Uterus (tissue), 4 donors: ENCODE measurements around the gene SPG21. TPM values are rescaled to one million over a fixed set of nuclear protein-coding genes. Genes with fewer than 3 reads are reported as not detected.

ENCODE experiments used
- DNase-seq, 2 donors: peaks; one replicate each; pipeline ENCODE4 v3.0.0-alpha.2; 2019 to 2020
- H3K27ac ChIP-seq, 2 donors: fragments of 200-600 bp; sonication (generic); 1 replicate in 1 of 2; 2 replicates in 1 of 2; pipeline ENCODE4 v1.5.1; 2016 to 2018
- H3K27me3 ChIP-seq, 2 donors: fragments of 200-600 bp; sonication (generic); one replicate each; pipeline ENCODE4 v1.5.1; 2018 to 2019; ENCODE audit warnings: control low read depth in 1 of 2
- H3K36me3 ChIP-seq, 2 donors: fragments of 200-600 bp; sonication (generic); one replicate each; pipeline ENCODE4 v1.5.1; 2019; ENCODE audit warnings: control low read depth in 1 of 2
- H3K4me1 ChIP-seq, 2 donors: fragments of 200-600 bp; sonication (generic); one replicate each; pipeline ENCODE4 v1.5.1; 2018 to 2019; ENCODE audit warnings: control low read depth in 1 of 2
- H3K4me3 ChIP-seq, 2 donors: fragments of 200-600 bp; sonication (generic); 1 replicate in 1 of 2; 2 replicates in 1 of 2; pipeline ENCODE4 v1.5.1; 2018 to 2019; ENCODE audit warnings: mild to moderate bottlenecking in 1 of 2
- H3K9me3 ChIP-seq, 2 donors: fragments of 200-600 bp; sonication (generic); one replicate each; pipeline ENCODE4 v1.5.1; 2019; ENCODE audit warnings: control low read depth in 1 of 2
- CTCF ChIP-seq, 4 experiments: fragments of 200-600 bp in 2 of 4; fragments of 450-650 bp in 2 of 4; sonication (generic) in 2 of 4; IDR thresholded peaks; one replicate each; pipeline ENCODE4 v1.5.1; 2016 to 2019; ENCODE audit warnings: antibody characterized with exemption in 4 of 4, mild to moderate bottlenecking in 2 of 4, moderate library complexity in 1 of 4
- POLR2A ChIP-seq, 2 donors: fragments of 450-650 bp; IDR thresholded peaks; one replicate each; pipeline ENCODE4 v1.6.1; 2016; ENCODE audit warnings: antibody characterized with exemption in 2 of 2, mild to moderate bottlenecking in 1 of 2, moderate library complexity in 1 of 2
- intact Hi-C: fragments of 100-400 bp; cut with DNase I; formaldehyde crosslinking; loops from one replicate; pipeline ENCODE4 v1.15.1; 2023; ENCODE audit warnings: low total_unique reads
- total RNA-seq, 4 donors: library from RNA; depleted of rRNA in 3 of 4; stranded (reverse); fragments of >200 nt in 3 of 4; gene quantifications; one replicate each; pipeline versions ENCODE4 v1.1.0 to v1.2.4, GENCODE V29; 2014 to 2023
- donor health status: DM: yes; HTN: yes; CAD: no.

Gene SPG21
- total RNA-seq, 4 donors from 2014 or later: 22.8 to 130 (median 80.7) TPM

GRCh38 chr15:64991536-64992135 is 1.9 kb upstream of the SPG21 start:
- H3K27me3 ChIP-seq: no peaks in the 10 kb centered on the region
- TF ChIP-seq CTCF (IDR thresholded peaks at IDR 0.05) (no peak), POLR2A (IDR thresholded peaks at IDR 0.05) (no peak)
- no peaks in the 10 kb centered on the region for H3K36me3 ChIP-seq
- H3K4me1 ChIP-seq: peaks cover 0 to 4% of the 10 kb centered on the region in 2 donors
- intact Hi-C loops: no loop called here
- no peak overlapping the region for H3K4me3 ChIP-seq
- no peaks in the 10 kb centered on the region for H3K9me3 ChIP-seq
- DNase-seq: no peak
- no peak overlapping the region for H3K27ac ChIP-seq

GRCh38 chr15:64990168-64990470 is 405 bp upstream of the SPG21 start:
- H3K27ac ChIP-seq: peak overlapping the region; percentile 87 to 96
- H3K4me1 ChIP-seq: peaks cover 0 to 4% of the 10 kb centered on the region in 2 donors
- H3K27me3 ChIP-seq: no peaks in the 10 kb centered on the region
- no peak for DNase-seq
- H3K4me3 ChIP-seq: peak overlapping the region; percentile 52 to 91
- TF ChIP-seq CTCF (IDR thresholded peaks at IDR 0.05) (no peak), POLR2A (IDR thresholded peaks at IDR 0.05) (no peak)
- H3K36me3 ChIP-seq: no peaks in the 10 kb centered on the region
- intact Hi-C loops: no loop called here
- H3K9me3 ChIP-seq: no peaks in the 10 kb centered on the region

- intact Hi-C loops: no loop called here
- Histone ChIP-seq H3K4me3 (no peak overlapping the region), H3K4me1 (peaks cover 0 to 4% of the 10 kb centered on the region in 2 donors), H3K9me3 (no peaks in the 10 kb centered on the region), H3K27me3 (no peaks in the 10 kb centered on the region), H3K36me3 (no peaks in the 10 kb centered on the region), H3K27ac (no peak overlapping the region)
- TF ChIP-seq CTCF (IDR thresholded peaks at IDR 0.05) (no peak), POLR2A (IDR thresholded peaks at IDR 0.05) (no peak)
- DNase-seq: no peak
These were observed 2.6 kb downstream of the SPG21 start for GRCh38 chr15:64987136-64987535.

DNA sequence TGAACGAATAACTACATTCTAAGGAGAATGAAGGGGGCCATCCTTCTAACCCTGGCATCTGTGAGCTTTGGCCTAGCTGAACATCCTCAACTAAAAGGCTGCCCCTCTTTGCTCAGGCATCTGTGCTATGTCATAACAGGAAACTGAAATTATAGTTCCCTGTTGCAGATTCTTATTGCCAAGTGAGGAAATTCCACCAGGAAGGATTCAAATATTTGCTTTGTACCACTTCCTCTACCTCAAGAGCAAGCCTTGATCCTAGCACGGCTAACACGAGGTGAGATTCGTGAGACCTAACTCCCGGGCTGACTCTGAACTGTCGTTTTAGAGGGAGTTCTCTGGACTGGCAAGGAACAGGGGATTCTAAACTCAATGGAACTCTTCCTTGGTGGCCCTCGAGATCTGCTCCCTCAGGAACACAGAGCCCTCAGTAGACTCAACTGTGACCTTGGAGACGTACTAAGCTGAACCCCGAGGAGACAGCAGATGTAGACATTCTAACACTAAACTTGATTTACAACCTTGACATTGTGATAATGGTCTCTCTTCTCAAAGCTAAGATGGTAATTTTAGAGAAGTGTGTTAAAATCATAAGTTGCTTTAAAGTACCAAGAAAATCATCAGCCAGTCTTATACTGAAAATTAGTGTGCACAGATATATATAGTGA is 4.2 kb downstream of the SPG21 start:
- no peaks in the 10 kb centered on the region for H3K27me3 ChIP-seq
- H3K36me3 ChIP-seq: no peaks in the 10 kb centered on the region
- peak overlapping the region; percentile 43 to 46 for H3K27ac ChIP-seq
- no peaks in the 10 kb centered on the region for H3K9me3 ChIP-seq
- intact Hi-C loops: no loop called here
- peaks cover 0 to 4% of the 10 kb centered on the region in 2 donors for H3K4me1 ChIP-seq
- no peak for DNase-seq
- TF ChIP-seq CTCF (IDR thresholded peaks at IDR 0.05) (no peak), POLR2A (IDR thresholded peaks at IDR 0.05) (no peak)
- no peak overlapping the region for H3K4me3 ChIP-seq

GRCh38 chr15:64982472-64982871 is 7.2 kb downstream of the SPG21 start:
- TF ChIP-seq CTCF (IDR thresholded peaks at IDR 0.05): no peak
- TF ChIP-seq POLR2A (IDR thresholded peaks at IDR 0.05): no peak
- no peak overlapping the region for H3K4me3 ChIP-seq
- intact Hi-C loops: no loop called here

More at GRCh38 chr15:64982472-64982871, 7.2 kb downstream of the SPG21 start:
- no peaks in the 10 kb centered on the region for H3K9me3 ChIP-seq
- DNase-seq: no peak
- H3K4me1 ChIP-seq: peaks cover 0 to 4% of the 10 kb centered on the region in 2 donors
- no peaks in the 10 kb centered on the region for H3K27me3 ChIP-seq
- no peaks in the 10 kb centered on the region for H3K36me3 ChIP-seq
- no peak overlapping the region for H3K27ac ChIP-seq
